Stimulated activated CD4-positive, alpha-beta T cell treated with anti-CD3 and anti-CD28 coated beads, Interleukin-2, amount 100 ng/mL, for 24 hours (primary cell): Measurements from ENCODE around the gene SLFN12L.
"Not testable (repeated sequence)": the region's sequence is repeated elsewhere in the genome, so short reads cannot be mapped to it uniquely, and the experiment has no call there.

Experiments used
- DNase-seq, 2 donors: peaks; one replicate each; pipeline ENCODE4 v3.0.0-alpha.2; 2020

SLFN12L gene

DNA sequence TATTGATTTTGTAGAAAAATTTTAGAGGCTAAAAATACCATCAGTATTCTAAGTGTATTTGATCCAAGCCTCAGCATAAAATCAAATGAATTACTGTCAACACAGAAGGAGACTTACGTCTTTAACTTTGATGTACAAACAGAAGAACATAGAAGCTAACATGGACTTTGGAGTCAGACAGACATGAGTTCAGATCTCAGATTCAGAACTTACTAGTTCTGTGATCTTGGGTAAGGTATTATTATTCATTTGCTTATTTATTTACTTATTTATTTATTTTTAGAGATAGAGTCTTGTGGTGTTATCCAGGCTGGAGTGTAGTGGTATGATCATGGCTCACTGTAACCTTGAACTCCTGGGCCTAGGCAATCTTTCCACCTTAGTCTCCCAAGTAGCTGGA lies 4.0 kb upstream of the SLFN12L start:
- no peak for DNase-seq

DNA sequence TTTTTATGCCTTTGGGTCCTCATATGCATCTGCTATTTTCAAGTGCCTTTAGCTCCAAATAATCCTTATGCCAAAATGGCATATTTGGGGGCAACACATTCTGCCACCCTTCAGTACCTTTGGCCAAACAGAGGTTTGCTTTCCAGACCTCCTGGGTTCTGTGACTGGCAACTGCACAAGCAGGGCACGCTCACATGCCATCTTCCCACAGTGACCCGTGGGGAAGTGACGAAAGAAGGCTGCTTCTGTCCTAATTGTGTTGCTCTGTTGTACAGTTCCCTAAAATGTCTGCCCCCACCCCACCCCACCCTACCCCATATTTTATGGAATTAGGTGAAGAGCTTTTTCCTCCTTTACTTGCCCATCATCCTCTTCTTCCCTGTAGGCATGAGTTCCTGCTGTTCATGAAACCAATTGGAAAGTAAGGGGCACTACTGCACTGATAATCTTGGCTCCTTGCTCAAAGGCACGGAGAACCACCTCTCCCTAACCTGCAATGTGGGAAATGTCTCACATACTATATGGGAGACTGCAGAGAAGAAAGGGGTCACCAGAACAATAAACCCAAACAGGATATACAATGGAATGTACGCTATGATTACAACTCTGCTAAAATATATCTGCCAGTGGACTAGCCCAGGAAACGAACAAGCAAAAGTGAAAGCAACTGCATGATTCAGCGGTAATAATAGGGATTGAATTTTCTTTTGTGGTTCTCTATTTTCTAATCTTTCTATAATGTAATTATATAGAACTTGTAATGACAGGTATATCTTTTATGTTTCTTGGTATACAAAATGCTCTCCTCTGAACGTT lies 3.3 kb upstream of the SLFN12L start:
- DNase-seq: peak; percentile 43 to 49

DNA sequence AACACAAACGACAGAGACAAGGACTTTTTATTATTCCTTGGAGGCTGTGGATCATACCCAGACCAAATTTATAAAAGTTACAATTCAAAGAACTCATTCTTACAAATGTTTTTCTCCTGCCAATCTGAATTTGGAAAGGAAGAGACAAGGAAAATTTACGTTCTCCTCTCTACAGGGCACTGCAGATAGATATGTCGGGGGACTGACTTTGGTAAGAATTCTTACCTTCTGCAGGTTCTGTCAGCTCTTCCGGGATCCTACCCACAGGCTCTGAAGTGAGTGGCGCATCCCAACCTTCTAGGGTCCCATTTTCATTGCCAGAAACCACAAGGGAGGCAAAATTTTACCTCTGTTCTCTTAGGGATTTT lies 2.2 kb upstream of the SLFN12L start:
- DNase-seq: no peak

DNA sequence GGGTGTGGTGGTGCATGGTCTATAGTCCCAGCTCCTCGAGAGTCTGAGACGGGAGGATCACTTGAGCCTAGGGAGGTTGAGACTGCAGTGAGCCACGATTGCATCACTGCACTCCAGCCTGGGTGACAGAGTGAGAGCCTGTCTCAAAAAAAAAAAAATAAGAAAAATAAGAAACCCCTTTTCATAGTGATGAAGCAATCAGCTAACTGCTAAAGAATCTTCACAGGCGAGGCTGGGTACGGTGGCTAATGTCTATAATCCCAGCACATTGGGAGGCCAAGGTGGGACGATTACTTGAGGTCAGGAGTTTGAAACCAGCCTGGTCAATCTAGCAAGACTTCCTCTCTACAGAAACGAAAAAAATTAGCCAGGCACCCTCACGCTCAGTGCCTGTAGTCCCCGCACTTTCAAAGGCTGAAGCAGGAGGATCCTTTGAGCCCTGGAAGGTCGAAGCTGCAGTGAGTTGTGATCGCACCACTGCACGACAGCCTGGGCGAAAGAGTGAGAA lies 760 bp downstream of the SLFN12L start:
- DNase-seq: peak in 1 of 2 donors; percentile 42

DNA sequence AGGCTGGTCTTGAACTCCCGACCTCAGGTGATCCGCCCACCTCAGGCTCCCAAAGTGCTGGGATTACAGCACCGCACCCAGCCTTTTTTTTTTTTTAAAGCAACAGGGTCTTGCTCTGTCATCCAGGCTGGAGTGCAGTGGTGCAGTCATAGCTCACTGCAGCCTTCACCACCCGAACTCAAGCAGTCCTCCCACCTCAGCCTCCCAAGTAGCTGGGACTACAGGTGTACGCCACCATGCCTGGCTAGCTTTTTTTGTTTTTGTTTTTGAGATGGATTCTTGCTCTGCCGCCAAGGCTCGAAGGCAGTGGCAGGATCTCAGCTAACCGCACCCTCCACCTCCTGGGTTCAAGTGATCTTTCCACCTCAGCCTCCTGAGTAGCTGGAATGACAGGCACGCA lies 2.1 kb downstream of the SLFN12L start:
- DNase-seq: not testable (repeated sequence)

DNA sequence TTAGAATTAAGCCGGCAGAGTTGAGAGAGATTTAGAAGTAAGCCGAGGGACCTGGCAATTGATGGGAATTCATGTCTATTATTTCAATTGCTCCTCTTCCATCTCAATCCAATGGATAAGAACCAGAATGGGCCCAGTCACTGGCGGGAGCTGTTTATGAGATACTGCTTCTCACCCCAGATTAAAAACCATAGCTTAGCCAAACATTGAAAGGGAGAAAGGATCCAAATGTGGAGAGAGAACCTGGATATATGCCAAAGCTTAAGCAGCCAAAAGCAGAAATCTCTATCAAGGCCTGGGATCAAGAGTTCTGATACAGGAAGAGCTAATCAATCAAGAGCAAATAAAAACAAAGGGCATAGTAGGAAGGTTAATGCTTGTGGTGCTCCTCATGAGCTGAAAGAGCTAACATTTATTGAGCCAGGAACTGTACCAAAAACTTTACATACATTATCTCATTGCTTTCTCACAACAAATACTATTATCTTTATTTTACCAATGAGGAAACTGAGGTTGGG lies 2.8 kb downstream of the SLFN12L start:
- no peak for DNase-seq

DNA sequence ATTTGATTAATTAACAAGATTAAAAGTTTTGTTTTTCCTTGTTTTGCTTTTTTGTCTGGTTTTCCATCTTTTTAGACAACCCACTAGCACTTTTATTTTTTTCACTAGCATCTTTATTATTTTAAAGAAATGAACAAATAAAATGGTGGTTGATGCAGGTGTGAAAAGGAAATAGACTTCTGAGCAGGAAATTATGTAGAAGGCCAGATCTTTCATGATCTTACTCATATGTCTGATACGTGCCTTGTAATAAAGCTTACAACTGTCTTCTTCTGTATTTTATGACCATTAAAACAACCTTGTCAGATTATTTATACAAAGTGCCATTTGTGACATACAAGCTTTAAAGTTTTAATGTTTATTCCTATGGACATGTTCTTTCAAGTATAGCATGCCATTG lies 6.3 kb downstream of the SLFN12L start:
- DNase-seq: no peak

DNA sequence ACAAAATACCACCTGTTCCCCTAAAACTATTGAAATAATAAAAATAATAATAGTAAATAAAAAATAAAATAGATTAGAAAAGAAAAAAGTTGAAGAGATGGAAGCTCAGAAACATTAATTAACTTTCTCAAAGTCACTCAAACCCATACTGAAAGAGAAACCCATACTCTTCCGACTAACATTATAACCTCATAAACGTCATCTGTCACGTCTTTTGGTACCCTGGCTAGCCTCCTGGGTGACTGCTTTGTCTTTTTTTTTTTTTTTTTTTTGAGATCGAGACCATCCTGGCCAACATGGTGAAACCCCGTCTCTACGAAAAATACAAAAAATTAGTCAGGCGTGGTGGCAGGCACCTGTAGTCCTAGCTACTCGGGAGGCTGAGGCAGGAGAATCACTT lies 7.6 kb downstream of the SLFN12L start:
- no peak for DNase-seq

DNA sequence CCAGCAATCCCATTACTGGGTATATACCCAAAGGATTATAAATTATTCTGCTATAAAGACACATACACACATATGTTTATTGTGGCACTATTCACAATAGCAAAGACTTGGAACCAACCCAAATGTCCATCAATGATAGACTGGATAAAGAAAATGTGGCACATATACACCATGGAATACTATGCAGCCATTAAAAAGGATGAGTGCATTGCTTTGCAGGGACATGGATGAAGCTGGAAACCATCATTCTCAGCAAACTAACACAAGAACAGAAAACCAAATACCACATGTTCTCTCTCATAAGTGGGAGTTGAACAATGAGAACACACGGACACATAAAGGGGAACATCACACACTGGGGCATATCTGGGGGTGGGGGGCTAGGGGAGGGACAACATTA lies 8.2 kb downstream of the SLFN12L start:
- not testable (repeated sequence) for DNase-seq

DNA sequence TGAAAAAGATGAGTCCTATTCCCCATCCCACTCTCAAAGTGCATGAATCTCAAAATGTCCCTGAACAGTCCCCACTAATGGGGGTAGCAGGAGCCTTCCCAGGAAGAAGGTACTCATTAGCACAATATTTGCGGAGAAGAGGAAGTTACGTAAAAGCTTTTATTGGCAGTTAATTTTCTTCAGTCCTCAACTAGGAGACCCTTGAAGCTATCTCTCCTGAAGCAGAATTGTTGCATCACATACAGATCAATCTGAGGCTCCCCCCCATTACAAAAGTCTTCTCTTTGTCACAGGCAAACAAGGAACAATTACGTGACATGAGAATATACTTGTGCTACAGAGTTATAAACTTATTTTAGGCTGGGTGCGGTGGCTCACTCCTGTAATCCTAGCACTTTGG lies 14.2 kb downstream of the SLFN12L start:
- DNase-seq: no peak

DNA sequence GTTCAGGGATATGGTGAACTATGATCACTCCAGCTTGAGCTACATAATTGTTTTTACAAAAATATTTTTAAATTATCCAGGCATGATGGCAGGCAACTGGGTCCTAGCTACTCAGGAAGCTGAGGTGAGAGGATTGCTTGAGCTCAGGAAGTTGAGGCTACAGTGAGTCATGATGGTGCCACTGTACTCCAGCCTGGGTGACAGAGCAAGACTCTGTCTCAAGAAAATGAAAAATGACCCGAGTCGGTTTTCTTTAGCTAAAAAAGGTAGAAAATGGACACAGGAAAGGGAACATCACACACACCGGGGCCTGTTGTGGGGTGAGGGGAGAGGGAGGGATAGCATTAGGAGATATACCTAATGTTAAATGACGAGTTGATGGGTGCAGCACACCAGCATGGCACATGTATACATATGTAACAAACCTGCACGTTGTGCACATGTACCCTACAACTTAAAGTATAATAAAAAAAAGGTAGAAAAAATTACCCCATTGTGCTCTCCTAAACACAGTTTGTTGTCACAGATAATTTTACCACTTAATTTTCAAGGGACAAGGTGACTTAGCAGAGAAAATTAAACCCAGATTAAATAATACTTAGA lies 15.7 kb downstream of the SLFN12L start:
- DNase-seq: peak in 1 of 2 donors; percentile 46

DNA sequence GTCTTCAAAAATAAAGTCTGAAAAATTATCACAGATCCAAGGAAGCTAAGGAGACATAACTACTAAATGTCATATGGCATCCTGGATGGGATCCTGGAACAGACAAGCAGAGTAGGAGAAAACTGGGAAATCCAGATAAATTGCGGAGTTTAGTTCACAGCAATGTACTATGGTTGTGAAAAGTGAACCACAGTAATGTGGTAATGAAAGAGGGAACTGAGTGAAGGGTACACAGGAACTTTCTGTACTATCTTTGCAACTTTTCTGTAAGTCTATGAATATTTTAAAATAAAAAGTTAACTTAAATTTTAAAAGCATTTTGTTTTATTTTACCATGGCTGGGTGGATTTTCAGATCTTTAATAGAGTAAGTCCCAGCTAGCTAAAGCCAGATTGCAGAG lies 16.3 kb downstream of the SLFN12L start:
- DNase-seq: no peak

DNA sequence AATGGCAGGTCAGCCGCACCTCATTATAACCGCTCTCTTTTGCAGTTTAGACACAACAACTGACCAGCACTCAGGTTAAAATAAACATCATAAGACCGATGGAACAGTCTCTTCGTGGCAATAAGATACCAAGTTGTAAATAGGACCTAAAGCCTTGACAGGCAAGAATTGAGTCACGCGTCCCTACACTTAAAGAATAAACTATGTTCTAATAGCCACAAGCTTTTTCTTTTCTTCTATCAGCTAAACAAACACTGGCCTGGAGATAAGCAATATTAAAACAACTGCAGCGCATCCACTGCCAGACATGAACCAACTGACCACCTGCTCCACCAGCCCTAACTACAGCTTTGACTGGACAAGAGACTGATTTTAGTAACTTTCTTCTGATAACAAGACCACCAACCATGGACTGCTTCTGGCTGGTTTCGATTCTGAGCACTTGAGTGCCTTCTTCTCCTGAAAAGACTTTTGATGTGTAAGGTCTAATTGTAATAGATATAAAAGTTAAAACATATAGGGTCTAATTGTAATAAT lies 17.5 kb downstream of the SLFN12L start:
- no peak for DNase-seq

DNA sequence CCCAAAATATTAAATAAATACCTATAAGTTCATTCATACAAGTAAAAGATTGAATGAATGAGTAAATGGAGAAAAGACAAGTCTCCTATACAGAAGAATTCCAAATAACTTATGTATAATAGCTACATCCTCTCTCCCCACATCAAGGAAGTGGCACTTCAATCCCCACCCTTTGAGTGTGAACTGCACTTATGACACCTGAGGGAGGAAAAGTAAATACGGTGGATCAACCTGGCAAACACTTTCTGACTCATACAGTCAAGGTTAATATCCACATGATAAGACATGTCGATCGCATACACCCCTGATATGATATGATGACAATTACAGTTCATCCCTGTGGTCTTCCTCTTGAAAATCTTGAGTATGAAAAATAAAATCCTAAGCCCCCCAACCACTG lies 18.0 kb downstream of the SLFN12L start:
- no peak for DNase-seq

DNA sequence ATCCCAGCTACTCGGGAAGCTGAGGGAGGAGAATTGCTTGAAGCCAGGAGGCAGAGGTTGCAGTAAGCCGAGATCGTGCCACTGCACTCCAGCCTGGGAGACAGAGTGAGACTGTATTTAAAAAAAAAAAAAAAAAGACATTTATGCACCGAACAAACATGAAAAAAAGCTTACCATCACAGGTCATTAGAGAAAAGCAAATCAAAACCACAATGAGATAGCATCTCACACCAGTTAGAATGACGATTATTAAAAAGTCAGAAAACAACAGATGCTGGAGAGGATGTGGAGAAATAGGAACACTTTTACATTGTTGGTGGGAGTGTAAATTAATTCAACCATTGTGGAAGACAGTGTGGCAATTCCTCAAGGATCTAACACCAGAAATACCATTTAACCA lies 19.0 kb downstream of the SLFN12L start:
- DNase-seq: not testable (repeated sequence)

DNA sequence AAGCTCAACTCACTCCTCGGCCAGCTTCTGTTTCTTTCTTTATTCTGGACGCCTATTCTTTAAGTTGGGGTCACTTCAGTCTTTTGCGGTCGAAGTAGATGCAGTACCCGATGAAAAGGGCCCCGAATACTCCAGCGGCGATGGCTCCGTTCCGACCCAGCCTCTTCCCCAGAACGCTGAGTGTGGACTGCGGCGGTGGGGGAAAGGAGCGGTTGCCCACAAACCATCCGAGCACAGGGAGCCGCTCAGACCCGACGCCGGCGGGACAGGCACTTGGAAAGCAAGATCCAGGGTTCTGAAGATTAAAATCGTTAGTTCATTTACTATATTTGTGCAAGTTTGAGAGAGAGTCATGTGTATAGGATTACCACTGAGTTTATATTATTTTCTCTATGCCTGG lies 22.5 kb downstream of the SLFN12L start:
- DNase-seq: no peak

DNA sequence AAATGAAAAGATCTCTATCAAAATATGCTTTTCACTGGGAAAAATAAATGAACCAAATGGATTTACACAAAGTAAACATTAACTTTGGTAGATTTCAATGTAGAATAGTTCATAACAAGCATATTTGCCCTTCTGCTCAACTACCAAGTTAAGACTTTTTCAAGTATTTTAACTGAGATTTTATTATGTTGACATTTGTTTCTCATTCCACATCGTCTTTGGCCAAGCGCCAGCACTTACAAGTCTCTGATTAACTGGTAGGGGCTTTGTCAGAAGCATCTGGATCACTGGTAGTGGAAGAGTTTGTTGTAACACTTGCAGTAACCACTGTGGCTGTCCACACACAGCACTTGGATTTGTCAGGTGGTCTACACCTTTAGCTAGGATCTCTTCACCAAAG lies 22.9 kb downstream of the SLFN12L start:
- DNase-seq: no peak

DNA sequence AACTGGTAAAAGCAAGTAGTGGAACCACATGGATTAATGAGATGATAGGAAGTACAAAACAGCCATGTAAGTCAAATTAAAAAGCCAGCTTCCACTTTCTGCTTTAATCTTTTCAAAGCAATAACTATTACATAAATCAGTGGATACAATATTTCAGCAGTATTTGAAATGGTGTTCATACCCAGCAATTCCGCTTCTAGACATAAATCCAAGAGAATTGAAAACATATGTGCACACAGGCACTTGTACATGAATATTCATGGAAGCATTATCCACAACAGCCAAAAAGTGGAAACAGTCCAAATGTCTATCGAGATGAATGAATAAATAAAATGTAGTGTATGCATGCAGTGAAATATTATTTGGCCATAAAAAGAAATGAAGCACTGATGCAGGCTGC lies 27.4 kb downstream of the SLFN12L start:
- DNase-seq: no peak

DNA sequence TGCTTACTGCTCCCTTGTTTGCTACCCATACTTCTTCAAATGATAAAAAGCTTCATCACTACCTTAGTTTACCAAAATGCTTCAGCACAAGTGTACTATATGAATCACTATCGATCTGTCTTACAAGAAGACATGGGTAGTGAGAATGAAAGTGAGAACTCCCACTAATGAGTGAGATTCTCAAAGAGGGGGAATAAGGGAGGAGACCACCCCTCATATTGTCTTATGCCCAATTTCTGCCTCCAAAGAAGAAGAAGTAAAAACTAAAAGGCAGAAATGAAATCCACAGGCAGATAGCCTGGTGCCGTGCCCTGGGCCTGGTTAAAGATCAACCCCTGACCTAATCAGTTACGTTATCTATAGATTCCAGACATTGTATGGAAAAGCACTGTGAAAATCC lies 29.8 kb downstream of the SLFN12L start:
- not testable (repeated sequence) for DNase-seq

DNA sequence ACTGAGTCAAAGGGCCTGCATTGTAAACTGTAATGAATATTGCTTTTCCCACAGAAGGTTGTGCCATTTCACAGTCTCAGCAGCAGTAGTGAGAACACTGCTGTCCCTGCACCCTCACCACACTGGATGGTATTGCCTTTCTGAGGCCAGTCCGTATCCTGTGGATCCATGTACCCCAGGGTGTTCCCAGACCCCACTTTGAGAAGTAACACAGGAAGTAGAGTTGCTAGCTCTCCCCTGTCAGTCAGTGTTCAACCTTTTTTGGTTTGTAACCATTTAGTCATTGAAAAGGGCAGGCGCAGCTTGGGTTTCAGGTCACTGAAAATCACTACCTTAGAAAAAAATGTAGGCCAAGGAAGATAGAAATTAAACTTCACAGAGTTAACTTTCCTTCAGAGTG lies 37.9 kb downstream of the SLFN12L start:
- no peak for DNase-seq

DNA sequence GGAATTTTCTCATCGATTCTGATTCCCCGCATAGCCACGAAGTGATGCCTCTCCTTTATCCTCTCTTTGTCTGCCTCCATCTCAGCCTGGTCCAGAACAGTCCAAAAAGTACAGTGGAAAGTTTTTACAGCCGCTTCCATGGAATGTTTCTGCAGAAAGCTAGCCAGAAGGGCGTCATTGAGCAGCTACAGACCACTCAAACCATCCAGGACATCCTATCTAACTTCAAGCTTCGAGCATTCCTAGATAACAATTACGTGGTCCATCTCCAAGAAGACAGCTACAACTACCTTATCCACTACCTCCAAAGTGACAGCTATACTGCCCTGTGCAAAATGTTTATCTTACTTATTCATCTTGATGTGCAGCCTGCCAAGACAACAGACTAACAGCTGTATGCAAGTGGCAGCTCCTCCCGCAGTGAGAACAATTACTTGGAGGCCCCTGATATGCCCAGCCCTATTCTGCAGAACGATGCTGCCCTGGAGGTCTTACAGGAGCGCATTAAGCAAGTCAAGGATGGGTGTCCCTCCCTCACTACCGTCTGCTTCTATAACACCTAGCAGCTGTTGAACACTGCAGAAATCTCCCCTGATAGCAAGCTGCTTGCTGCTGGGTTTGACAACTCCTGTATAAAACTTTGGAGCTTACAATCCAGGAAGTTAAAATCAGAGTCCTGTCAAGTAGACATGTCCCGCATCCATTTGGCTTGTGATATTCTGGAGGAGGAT lies 38.9 kb downstream of the SLFN12L start:
- DNase-seq: no peak

DNA sequence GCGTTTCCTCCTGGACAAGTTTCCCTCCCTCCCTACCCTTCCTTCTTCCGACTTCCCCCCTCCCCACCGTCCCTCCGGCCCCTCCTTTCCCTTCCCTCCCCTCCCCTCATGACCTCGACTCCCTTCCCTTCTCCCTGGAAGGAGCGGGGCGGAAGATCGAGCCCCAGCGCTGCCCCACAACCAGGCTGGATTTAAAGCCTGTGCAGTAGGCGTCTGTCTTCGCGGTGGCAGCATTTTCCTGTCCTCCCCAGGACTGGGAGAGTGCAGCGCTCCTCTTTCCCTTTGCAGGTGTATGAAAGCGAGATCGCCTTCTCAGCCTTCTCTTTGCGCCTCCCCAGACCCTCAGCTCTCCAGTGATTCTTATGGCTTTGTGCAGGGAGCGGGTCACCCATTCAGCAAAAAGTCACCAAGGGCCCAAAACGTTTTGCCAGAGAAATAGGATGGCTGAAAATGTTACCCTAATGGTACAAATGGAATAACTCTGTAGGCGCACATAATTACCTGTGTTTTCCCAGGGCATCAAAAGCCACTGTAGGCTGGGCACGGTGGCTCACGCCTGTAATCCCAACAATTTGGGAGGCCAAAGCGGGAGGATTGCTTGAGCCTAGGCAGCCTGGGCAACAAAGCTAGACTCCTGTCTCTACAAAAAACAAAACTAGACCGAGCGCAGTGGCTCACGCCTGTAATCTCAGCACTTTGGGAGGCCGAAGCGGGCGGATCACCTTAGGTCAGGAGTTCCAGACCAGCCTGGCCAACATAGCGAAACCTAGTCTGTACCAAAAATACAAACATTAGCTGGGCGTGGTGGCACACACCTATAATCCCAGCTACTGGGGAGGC lies 40.8 kb downstream of the SLFN12L start:
- DNase-seq: no peak
